D721Med (cell line): ENCODE data around the gene PCSK7.

Source experiments
- DNase-seq: peaks from one replicate; pipeline ENCODE4 v3.0.0; 2011; ENCODE audit warnings: low spot score; ENCODE audit not compliant: insufficient read length
- FAIRE-seq: peaks from 2 replicates; lab custom pipeline; 2011; peaks lifted over from hg19 to GRCh38; lab: Jason Lieb, UNC
- CTCF ChIP-seq: IDR thresholded peaks from 2 replicates; pipeline ENCODE4 v1.5.1; 2012; ENCODE audit warnings: mild to moderate bottlenecking, control low read depth; ENCODE audit not compliant: insufficient read depth; ENCODE audit errors: missing control alignments

PCSK7 gene

GRCh38 chr11:117203069-117203407, 28.8 kb downstream of the PCSK7 start:
- no peak for DNase-seq
- no peak for TF ChIP-seq CTCF
- no peak for FAIRE-seq

- DNase-seq, result no peak
- FAIRE-seq, result no peak
- no peak for TF ChIP-seq CTCF
These were observed 29.3 kb downstream of the PCSK7 start for GRCh38 chr11:117202386-117203068.

- DNase-seq (no peak), FAIRE-seq (no peak)
- no peak for TF ChIP-seq CTCF
These were observed 30.1 kb downstream of the PCSK7 start for GRCh38 chr11:117201658-117202305.

- FAIRE-seq, result no peak
These were observed 30.8 kb downstream of the PCSK7 start for GRCh38 chr11:117200813-117201657.

GRCh38 chr11:117199916-117200812, 31.7 kb downstream of the PCSK7 start:
- FAIRE-seq (no peak), DNase-seq (no peak)
- TF ChIP-seq CTCF, result no peak

More at GRCh38 chr11:117200813-117201657, 30.8 kb downstream of the PCSK7 start:
- TF ChIP-seq CTCF, result no peak
- no peak for DNase-seq

GRCh38 chr11:117199053-117199915, 32.6 kb downstream of the PCSK7 start, which contains the start of gene TAGLN:
Gene TAGLN, plus strand, starts transcription at chr11:117199370. Its CDS starts 3,644 bp downstream, at chr11:117203014.
- no peak for TF ChIP-seq CTCF
- DNase-seq (no peak), FAIRE-seq (no peak)
